SU-DHL-6 (cell line): Measurements from ENCODE around the gene RBMS3.
"Not testable (repeated sequence)": the region's sequence is repeated elsewhere in the genome, so short reads cannot be mapped to it uniquely, and the experiment has no call there.

Source experiments
- EZH2phosphoT487 ChIP-seq: fragments of 200-600 bp; sonication (generic), shearing (Covaris generic); conservative IDR thresholded peaks from 2 replicates; pipeline ENCODE4 v1.6.1; 2018; ENCODE audit warnings: mild to moderate bottlenecking, antibody characterized with exemption, low read length, moderate library complexity, mixed read lengths
- TF ChIP-seq, protein P1 (sequence below): fragments of 200-600 bp; sonication (generic); IDR thresholded peaks from one replicate; pipeline ENCODE4 v1.5.1; 2017; ENCODE audit warnings: antibody characterized with exemption, mild to moderate bottlenecking, low read length, moderate library complexity; ENCODE audit not compliant: insufficient read depth, poor library complexity, severe bottlenecking

DNA sequence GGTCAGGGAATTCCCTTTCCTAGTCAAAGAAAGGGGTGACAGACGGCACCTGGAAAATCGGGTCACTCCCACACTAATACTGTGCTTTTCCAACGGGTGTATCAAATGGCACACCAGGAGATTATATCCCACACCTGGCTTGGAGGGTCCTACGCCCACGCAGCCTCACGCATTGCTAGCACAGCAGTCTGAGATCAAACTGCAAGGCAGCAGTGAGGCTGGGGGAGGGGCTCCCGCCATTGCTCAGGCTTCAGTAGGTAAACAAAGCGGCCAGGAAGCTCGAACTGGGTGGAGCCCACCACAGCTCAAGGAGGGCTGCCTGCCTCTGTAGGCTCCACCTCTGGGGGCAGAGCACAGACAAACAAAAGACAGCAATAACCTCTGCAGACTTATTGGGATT lies 769.2 kb downstream of the RBMS3 start:
- TF ChIP-seq, protein P1, sequence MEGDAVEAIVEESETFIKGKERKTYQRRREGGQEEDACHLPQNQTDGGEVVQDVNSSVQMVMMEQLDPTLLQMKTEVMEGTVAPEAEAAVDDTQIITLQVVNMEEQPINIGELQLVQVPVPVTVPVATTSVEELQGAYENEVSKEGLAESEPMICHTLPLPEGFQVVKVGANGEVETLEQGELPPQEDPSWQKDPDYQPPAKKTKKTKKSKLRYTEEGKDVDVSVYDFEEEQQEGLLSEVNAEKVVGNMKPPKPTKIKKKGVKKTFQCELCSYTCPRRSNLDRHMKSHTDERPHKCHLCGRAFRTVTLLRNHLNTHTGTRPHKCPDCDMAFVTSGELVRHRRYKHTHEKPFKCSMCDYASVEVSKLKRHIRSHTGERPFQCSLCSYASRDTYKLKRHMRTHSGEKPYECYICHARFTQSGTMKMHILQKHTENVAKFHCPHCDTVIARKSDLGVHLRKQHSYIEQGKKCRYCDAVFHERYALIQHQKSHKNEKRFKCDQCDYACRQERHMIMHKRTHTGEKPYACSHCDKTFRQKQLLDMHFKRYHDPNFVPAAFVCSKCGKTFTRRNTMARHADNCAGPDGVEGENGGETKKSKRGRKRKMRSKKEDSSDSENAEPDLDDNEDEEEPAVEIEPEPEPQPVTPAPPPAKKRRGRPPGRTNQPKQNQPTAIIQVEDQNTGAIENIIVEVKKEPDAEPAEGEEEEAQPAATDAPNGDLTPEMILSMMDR = not testable (repeated sequence)
- TF ChIP-seq EZH2phosphoT487 = not testable (repeated sequence)
